ENCODE data around the gene TRAP1.

Gene TRAP1

GRCh38 chr16:3637371-3637923, 79.9 kb downstream of the TRAP1 start:
- Histone ChIP-seq H3K4me1 (peaks cover 31% of the 10 kb centered on the region), H4K20me1 (peaks cover 24% of the 10 kb centered on the region; the same call in 1 of the 2 replicates), H3K9me3 (no peaks in the 10 kb centered on the region), H3K4me3 (no peak overlapping the region), H3K27ac (peak overlapping the region; percentile 85), H3K27me3 (no peaks in the 10 kb centered on the region), H3K4me2 (peak overlapping the region; percentile 66), H3K9ac (peak overlapping the region; percentile 69), H3K36me3 (peaks cover 20% of the 10 kb centered on the region)
- TF ChIP-seq Cebpa-rat (IDR thresholded peaks at IDR 0.05): no peak

DNA sequence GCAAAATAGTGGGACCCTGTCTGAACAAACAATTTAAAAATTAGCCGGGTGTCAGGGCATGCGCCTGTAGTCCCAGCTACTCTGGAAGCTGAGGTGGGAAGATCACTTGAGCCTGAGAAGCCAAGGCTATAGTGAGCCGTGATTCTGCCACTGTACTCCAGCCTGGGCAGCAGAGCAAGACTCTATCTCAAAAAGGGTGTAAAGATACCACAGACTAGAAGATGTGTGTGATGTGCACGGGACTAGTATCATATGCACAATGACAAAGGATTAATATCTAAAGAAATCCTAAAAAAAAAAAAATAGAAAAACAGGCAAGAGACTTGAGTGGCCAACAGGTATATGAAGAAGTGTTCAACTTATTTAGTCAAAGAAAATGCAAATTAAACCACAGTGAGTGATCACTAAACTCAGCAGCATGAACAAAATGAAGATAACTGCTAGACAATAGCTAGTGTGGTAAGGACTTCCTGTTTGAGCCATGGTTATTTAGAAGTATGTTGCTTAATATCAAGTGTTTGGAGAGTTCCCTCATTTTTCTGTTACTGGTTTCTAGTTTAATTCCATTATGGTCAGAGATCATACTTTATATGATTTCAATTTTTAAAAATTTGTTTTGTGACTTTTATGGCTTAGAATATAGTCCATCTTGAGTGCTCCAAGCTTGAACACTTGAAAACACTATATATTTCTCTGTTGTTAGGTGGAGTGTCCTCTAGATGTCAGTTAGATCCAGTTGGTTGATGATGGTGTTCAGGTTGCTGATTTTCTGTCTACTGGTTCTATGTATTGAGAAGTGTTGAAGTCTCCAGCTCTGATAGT, 91.2 kb downstream of the TRAP1 start:
- Histone ChIP-seq H3K4me1 (peaks cover 44% of the 10 kb centered on the region), H3K4me3 (no peak overlapping the region), H3K9ac (no peak overlapping the region), H4K20me1 (peaks cover 15% of the 10 kb centered on the region; the same call in 1 of the 2 replicates), H3K36me3 (no peaks in the 10 kb centered on the region), H3K4me2 (peak overlapping the region; percentile 53), H3K9me3 (no peaks in the 10 kb centered on the region), H3K27me3 (no peaks in the 10 kb centered on the region), H3K27ac (peak overlapping the region; percentile 42; the same call in 1 of the 2 replicates)
- TF ChIP-seq Cebpa-rat (IDR thresholded peaks at IDR 0.05): no peak; the same call in 1 of the 2 replicates

DNA sequence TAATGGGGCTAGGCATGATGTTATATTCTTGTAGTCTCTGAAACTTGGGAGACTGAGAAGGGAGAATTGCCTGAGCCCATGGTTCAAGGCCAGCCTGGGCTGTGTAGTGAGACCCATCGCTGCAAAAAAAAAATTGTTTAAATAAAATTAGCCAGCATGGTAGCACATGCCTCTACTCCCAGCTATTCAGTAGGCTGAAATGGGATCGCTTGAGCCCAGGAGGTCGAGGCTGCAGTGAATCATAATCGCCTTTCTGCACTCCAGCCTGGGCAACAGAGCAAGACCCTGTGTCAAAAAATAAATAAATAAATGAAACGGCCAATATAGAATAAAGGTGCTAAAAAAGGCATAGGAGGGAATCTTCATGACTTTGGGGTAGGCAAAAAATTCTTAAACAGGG, 92.0 kb downstream of the TRAP1 start:
- H4K20me1 ChIP-seq: peaks cover 15% of the 10 kb centered on the region; the same call in 1 of the 2 replicates
- no peaks in the 10 kb centered on the region for H3K36me3 ChIP-seq
- H3K27ac ChIP-seq: 0 out of 2 replicates have a peak overlapping the region, but pooled peaks have one; percentile 42
- no peak overlapping the region for H3K9ac ChIP-seq
- H3K4me1 ChIP-seq: peaks cover 44% of the 10 kb centered on the region
- no peaks in the 10 kb centered on the region for H3K27me3 ChIP-seq
- H3K9me3 ChIP-seq: no peaks in the 10 kb centered on the region
- no peak overlapping the region for H3K4me3 ChIP-seq
- H3K4me2 ChIP-seq: peak overlapping the region; percentile 53
- no peak for TF ChIP-seq Cebpa-rat (IDR thresholded peaks at IDR 0.05)

- Histone ChIP-seq H3K9ac (no peak overlapping the region), H3K4me2 (peak overlapping the region; percentile 64), H3K27ac (no peak overlapping the region), H3K4me3 (no peak overlapping the region), H3K27me3 (no peaks in the 10 kb centered on the region), H3K36me3 (no peaks in the 10 kb centered on the region), H4K20me1 (peaks cover 7% of the 10 kb centered on the region; the same call in 1 of the 2 replicates), H3K9me3 (no peaks in the 10 kb centered on the region), H3K4me1 (peaks cover 44% of the 10 kb centered on the region)
- no peak for TF ChIP-seq Cebpa-rat (IDR thresholded peaks at IDR 0.05)
These were observed 93.7 kb downstream of the TRAP1 start for GRCh38 chr16:3623642-3624041.

GRCh38 chr16:3618769-3619141, 98.6 kb downstream of the TRAP1 start:
- no peak overlapping the region for H3K9ac ChIP-seq
- H3K36me3 ChIP-seq: peaks cover 34% of the 10 kb centered on the region
- H3K27me3 ChIP-seq: no peaks in the 10 kb centered on the region
- H3K4me2 ChIP-seq: no peak overlapping the region
- no peak overlapping the region for H3K27ac ChIP-seq
- H3K4me3 ChIP-seq: no peak overlapping the region
- H3K9me3 ChIP-seq: peaks cover 10% of the 10 kb centered on the region
- peaks cover 17% of the 10 kb centered on the region; the same call in 1 of the 2 replicates for H4K20me1 ChIP-seq
- H3K4me1 ChIP-seq: peaks cover 13% of the 10 kb centered on the region
- TF ChIP-seq Cebpa-rat (IDR thresholded peaks at IDR 0.05): no peak

DNA sequence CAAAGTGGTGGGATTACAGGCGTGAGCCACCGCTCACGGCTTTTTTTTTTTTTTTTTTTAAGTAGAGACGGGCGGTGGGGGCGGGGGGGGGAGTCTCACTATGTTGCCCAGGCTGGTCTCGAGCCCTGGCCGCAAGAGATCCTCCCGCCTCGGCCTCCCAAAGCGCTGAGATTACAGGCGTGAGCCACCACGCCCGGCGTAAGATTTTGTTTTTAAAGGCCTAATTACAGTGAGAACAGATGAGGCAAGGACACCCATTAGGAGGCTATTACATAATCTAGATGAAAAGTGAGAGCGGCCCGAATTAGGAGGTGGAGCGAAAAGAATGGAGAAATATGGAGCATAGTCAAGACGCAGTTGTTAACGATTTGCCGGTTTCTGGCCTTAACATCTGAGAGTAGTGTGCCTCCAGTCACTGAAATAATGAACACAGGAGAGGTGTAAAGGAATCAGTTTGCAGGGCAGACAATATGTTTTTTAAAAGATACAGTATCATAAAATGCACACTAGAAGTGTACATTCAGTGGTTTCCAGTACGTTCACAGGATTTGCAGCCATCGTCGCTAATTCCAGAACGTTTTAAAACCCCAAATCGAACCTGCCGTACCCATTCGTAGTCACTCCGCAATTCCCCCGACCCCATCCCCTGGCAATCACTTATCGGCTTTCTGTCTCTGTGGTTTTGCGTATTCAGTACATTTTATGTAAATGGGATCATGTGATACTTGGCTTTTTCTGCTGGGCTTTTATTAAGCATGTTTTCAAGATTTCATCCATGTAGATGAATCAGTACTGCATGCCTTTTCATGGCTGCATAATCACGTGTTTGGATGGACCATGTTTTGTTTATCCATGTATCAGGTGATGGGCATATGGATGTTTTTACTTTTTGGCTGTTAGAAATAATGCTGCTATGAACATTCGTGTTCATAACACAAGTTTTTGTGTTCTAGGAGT, 104.5 kb downstream of the TRAP1 start:
- Histone ChIP-seq H3K4me3 (peak overlapping the region; percentile 94), H3K4me2 (peak overlapping the region; percentile 93), H3K4me1 (peaks cover 28% of the 10 kb centered on the region), H3K27me3 (no peaks in the 10 kb centered on the region), H4K20me1 (peaks cover 10% of the 10 kb centered on the region; the same call in 1 of the 2 replicates), H3K9ac (peak overlapping the region; percentile 90), H3K27ac (peak overlapping the region; percentile 91), H3K36me3 (peaks cover 33% of the 10 kb centered on the region), H3K9me3 (peaks cover 10% of the 10 kb centered on the region)
- no peak for TF ChIP-seq Cebpa-rat (IDR thresholded peaks at IDR 0.05)

DNA sequence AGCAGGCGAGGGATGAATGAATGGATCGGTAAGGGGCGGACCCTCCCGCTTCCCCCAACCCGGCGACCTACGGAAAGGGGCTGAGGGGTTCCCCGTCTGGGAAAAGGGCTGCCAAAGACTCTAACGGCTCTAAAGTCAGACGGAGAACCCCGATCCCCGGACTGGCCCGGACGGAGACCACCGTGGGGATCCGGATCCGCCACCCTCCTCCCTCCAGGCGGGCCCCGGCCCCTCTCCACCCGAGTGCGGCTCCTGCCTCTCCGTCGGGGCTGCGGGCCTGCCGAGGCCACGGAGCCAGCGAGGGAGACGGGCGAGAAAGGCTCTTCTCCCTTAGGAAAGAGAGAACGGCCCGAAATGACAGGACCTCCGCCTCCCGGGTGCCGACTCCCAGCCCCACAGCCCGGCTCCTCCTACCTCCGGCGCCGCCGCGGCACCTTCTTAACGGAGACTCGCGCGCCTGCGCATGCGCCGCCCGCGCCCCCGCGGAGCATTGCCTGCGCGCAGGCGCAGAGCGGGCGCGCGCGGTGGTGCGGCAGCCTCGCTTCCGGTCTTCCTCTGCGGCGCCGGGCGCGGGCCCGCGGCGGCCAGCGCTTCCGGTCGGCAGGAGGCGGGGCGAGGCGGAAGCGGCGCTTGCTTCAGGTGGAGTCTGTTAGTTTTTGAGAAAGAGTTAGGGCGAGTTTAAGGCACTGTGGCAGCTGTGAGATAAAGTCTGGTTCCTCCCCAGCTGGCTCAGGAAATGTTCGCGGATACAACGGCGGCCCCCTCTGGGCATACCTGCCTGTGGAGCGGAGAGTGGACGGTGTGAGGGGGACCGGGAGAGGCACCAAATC, 106.0 kb downstream of the TRAP1 start, which contains the start of gene SLX4:
TSS of gene SLX4 (minus strand) at position 461 of the 830 bp plus-strand sequence. CDS start 2,642 bp downstream, outside the sequence.
- TF ChIP-seq Cebpa-rat (IDR thresholded peaks at IDR 0.05): no peak
- Histone ChIP-seq H3K27me3 (no peaks in the 10 kb centered on the region), H3K4me3 (peak within 1 kb of the TSS; percentile 94), H4K20me1 (peaks cover 10% of the 10 kb centered on the region; the same call in 1 of the 2 replicates), H3K9me3 (0 out of 2 replicates have a peak, but pooled peaks cover 2% of the 10 kb centered on the region), H3K4me2 (peak within 1 kb of the TSS; percentile 95), H3K27ac (peak within 1 kb of the TSS; percentile 91), H3K9ac (peak within 1 kb of the TSS; percentile 90), H3K36me3 (peaks cover 21% of the 10 kb centered on the region), H3K4me1 (peaks cover 43% of the 10 kb centered on the region)

- H3K27me3 ChIP-seq: no peaks in the 10 kb centered on the region
- peak overlapping the region; percentile 95 for H3K4me2 ChIP-seq
- no peaks in the 10 kb centered on the region for H3K9me3 ChIP-seq
- H3K36me3 ChIP-seq: peaks cover 22% of the 10 kb centered on the region
- peaks cover 10% of the 10 kb centered on the region; the same call in 1 of the 2 replicates for H4K20me1 ChIP-seq
- peak overlapping the region; percentile 94 for H3K4me3 ChIP-seq
- no peak for TF ChIP-seq Cebpa-rat (IDR thresholded peaks at IDR 0.05)
- peak overlapping the region; percentile 90 for H3K9ac ChIP-seq
- peak overlapping the region; percentile 91 for H3K27ac ChIP-seq
- H3K4me1 ChIP-seq: peaks cover 48% of the 10 kb centered on the region
These were observed 106.6 kb downstream of the TRAP1 start for GRCh38 chr16:3610698-3611145.

Data from BLaER1 (cell line).